ENCODE results near the gene LRRIQ3. TPM values are rescaled to one million over a fixed set of nuclear protein-coding genes. Genes with fewer than 3 reads are reported as not detected.

The LRRIQ3 gene
- total and polyA plus RNA-seq, 2 donors (not counting 3 experiments of a cell fraction or from before 2014, with no cell fraction given) = 0.21 to 1.1 TPM

GRCh38 chr1:74083128-74083527, 114.8 kb downstream of the LRRIQ3 start:
- dilution Hi-C loops (cut with MboI; ENCODE audit: extremely low pct_ligation_motif_present, low sequenced_read_pairs) = no loop called here
- H3K9ac ChIP-seq (replicated peaks; ENCODE audit: extremely low read depth, insufficient read depth, low read length) = no peak overlapping the region
- H3K27ac ChIP-seq (ENCODE audit: insufficient read depth, low read depth, low read length) = no peak overlapping the region
- no peaks in the 10 kb centered on the region for H3K79me2 ChIP-seq (ENCODE audit: control insufficient read depth, insufficient read depth, low read length)
- H4K20me1 ChIP-seq (replicated peaks; ENCODE audit: control insufficient read depth, extremely low read depth, insufficient read depth, low read length) = no peaks in the 10 kb centered on the region
- no peaks in the 10 kb centered on the region for H3K27me3 ChIP-seq (ENCODE audit: control insufficient read depth in 2 of 2, insufficient read depth in 2 of 2, low read length in 2 of 2)
- BruUV-seq (replicated peaks) = no TSS peak
- no peak overlapping the region for H3K4me3 ChIP-seq (replicated peaks in 1 of 3; ENCODE audit: insufficient read depth in 1 of 3, low read depth in 1 of 3, low read length in 3 of 3)
- CTCF ChIA-PET = no interaction called here
- H3K4me1 ChIP-seq (ENCODE audit: control insufficient read depth, extremely low read depth, insufficient read depth, low read length) = no peaks in the 10 kb centered on the region
- H3K36me3 ChIP-seq (ENCODE audit: control insufficient read depth in 2 of 2, extremely low read depth in 1 of 2, insufficient read depth in 2 of 2, low read length in 2 of 2) = no peaks in the 10 kb centered on the region
- H2AFZ ChIP-seq (ENCODE audit: low read depth, low read length) = no peak overlapping the region
- POLR2A ChIA-PET = no interaction called here
- H3K4me2 ChIP-seq (ENCODE audit: insufficient read depth, low read length) = no peak overlapping the region
- H3K9me1 ChIP-seq (replicated peaks; ENCODE audit: control insufficient read depth, extremely low read depth, insufficient read depth, low read length) = no peaks in the 10 kb centered on the region
- no peak for FAIRE-seq
- intact Hi-C loops (cut with micrococcal nuclease) = no loop called here
- DNase-seq (ENCODE audit: low read depth, low spot score) = no peak
- H3K9me3 ChIP-seq (replicated peaks; ENCODE audit: control insufficient read depth, insufficient read depth, low read length) = no peaks in the 10 kb centered on the region
- no peak for TF ChIP-seq POLR2AphosphoS5 (IDR thresholded peaks at IDR 0.05; ENCODE audit: insufficient read depth, low read depth, low read length)
- TF ChIP-seq JUN (IDR thresholded peaks at IDR 0.05; ENCODE audit: borderline replicate concordance, insufficient read depth, insufficient read length, low read depth) = no peak
- no peak for TF ChIP-seq EZH2 (IDR thresholded peaks at IDR 0.05; ENCODE audit: borderline replicate concordance, low read depth, low read length, severe bottlenecking)
- TF ChIP-seq CTCF (IDR thresholded peaks at IDR 0.05; ENCODE audit: extremely low read depth in 1 of 2, insufficient read depth in 1 of 2, low read depth in 1 of 2, low read length in 2 of 2) = no peak
- no peak for TF ChIP-seq FOS (IDR thresholded peaks at IDR 0.05; ENCODE audit: borderline replicate concordance, insufficient read depth, low read length)
- no peak for TF ChIP-seq GATA2 (IDR thresholded peaks at IDR 0.05; ENCODE audit: insufficient read depth, insufficient read length, low read depth, low read length)
- TF ChIP-seq MYC (IDR thresholded peaks at IDR 0.05; ENCODE audit: low read depth, low read length) = no peak
- TF ChIP-seq POLR2A (IDR thresholded peaks at IDR 0.05; ENCODE audit: low read depth, low read length) = no peak
- no peak for TF ChIP-seq MAX (IDR thresholded peaks at IDR 0.05; ENCODE audit: insufficient read depth, insufficient read length)
